Right lung (tissue), 5 donors: ENCODE results near the gene THAP9. TPM values are rescaled to one million over a fixed set of nuclear protein-coding genes. Genes with fewer than 3 reads are reported as not detected.
"Not testable (repeated sequence)": the region's sequence is repeated elsewhere in the genome, so short reads cannot be mapped to it uniquely, and the experiment has no call there.

Experiments
- DNase-seq, 2 donors: peaks; one replicate each; pipeline ENCODE4 v3.0.0-alpha.2; 2013
- polyA plus RNA-seq, 5 donors: library from polyadenylated mRNA; unstranded; fragments of 120-200 nt; gene quantifications; one replicate each; pipeline versions ENCODE4 v1.2.1 to v1.2.3, GENCODE V29; 2013; ENCODE audit warnings: inconsistent platforms in 1 of 5, low replicate concordance in 1 of 5; ENCODE audit not compliant: insufficient read length in 5 of 5, insufficient read depth in 1 of 5

Gene THAP9
- polyA plus RNA-seq, 5 donors: 8.2 to 13.0 (median 11.9) TPM

GRCh38 chr4:82891707-82892466 lies 8.6 kb upstream of the THAP9 start:
- DNase-seq: peak in 1 of 2 donors; percentile 7

- no peak for DNase-seq
Observed at GRCh38 chr4:82892467-82892802, 8.1 kb upstream of the THAP9 start.

GRCh38 chr4:82893942-82894341 lies 6.6 kb upstream of the THAP9 start:
- no peak for DNase-seq

- no peak for DNase-seq
Observed at GRCh38 chr4:82896755-82897154, 3.8 kb upstream of the THAP9 start.

GRCh38 chr4:82898322-82899243 lies 2.0 kb upstream of the THAP9 start:
- DNase-seq: peak in 1 of 2 donors; percentile 17

- no peak for DNase-seq
Observed at GRCh38 chr4:82899374-82900065, 1.0 kb upstream of the THAP9 start.

GRCh38 chr4:82900066-82900410 lies 497 bp upstream of the THAP9 start:
- DNase-seq: no peak

GRCh38 chr4:82901183-82901718 lies 716 bp downstream of the THAP9 start:
- no peak for DNase-seq

GRCh38 chr4:82903737-82904136 lies 3.2 kb downstream of the THAP9 start:
- no peak for DNase-seq

GRCh38 chr4:82905205-82905604 lies 4.7 kb downstream of the THAP9 start:
- no peak for DNase-seq

GRCh38 chr4:82906469-82906868 lies 5.9 kb downstream of the THAP9 start:
- no peak for DNase-seq

GRCh38 chr4:82909326-82909725 lies 8.8 kb downstream of the THAP9 start:
- no peak for DNase-seq

GRCh38 chr4:82913305-82913704 lies 12.8 kb downstream of the THAP9 start:
- no peak for DNase-seq

- DNase-seq: not testable (repeated sequence)
Observed at GRCh38 chr4:82913968-82914367, 13.4 kb downstream of the THAP9 start.

GRCh38 chr4:82918091-82918490 lies 17.6 kb downstream of the THAP9 start:
- no peak for DNase-seq

GRCh38 chr4:82919386-82919785 lies 18.9 kb downstream of the THAP9 start:
- no peak for DNase-seq

- no peak for DNase-seq
Observed at GRCh38 chr4:82921795-82922194, 21.3 kb downstream of the THAP9 start.

- DNase-seq: no peak
Observed at GRCh38 chr4:82930848-82931755, 30.6 kb downstream of the THAP9 start.

- DNase-seq: no peak
Observed at GRCh38 chr4:82934441-82934840, 33.9 kb downstream of the THAP9 start.

- no peak for DNase-seq
Observed at GRCh38 chr4:82939414-82939813, 38.9 kb downstream of the THAP9 start.

- no peak for DNase-seq
Observed at GRCh38 chr4:82947498-82947897, 47.0 kb downstream of the THAP9 start.
